Fibroblast of lung (primary cell): ENCODE results near the gene FCRLB. TPM values are rescaled to one million over a fixed set of nuclear protein-coding genes. Genes with fewer than 3 reads are reported as not detected.
A peak's percentile ranks its signal among the peaks of the same experiment; 100 is the strongest.

Source experiments
- DNase-seq, 2 donors: peaks; one replicate each; pipeline versions ENCODE4 v3.0.0 to v3.0.0-alpha.2; 2010; ENCODE audit warnings: low read depth in 2 of 2
- H2AFZ ChIP-seq: 2 replicates; pipeline ENCODE4 v1.5.1; 2012; ENCODE audit warnings: low read length, control low read depth, inconsistent platforms
- H3K27ac ChIP-seq: 2 replicates; pipeline ENCODE4 v1.5.1; 2011; ENCODE audit warnings: low read length, control low read depth; ENCODE audit not compliant: insufficient read depth
- H3K27me3 ChIP-seq: 2 replicates; pipeline ENCODE4 v1.5.1; 2011; ENCODE audit warnings: mild to moderate bottlenecking, low read length; ENCODE audit not compliant: control insufficient read depth, insufficient read depth
- H3K36me3 ChIP-seq: 2 replicates; pipeline ENCODE4 v1.5.1; 2011; ENCODE audit warnings: low read length; ENCODE audit not compliant: control insufficient read depth, insufficient read depth
- H3K4me1 ChIP-seq: 2 replicates; pipeline ENCODE4 v1.5.1; 2011; ENCODE audit warnings: low read length; ENCODE audit not compliant: control insufficient read depth, insufficient read depth; ENCODE audit errors: extremely low read depth
- H3K4me2 ChIP-seq: 2 replicates; pipeline ENCODE4 v1.5.1; 2011; ENCODE audit warnings: low read length, control low read depth; ENCODE audit not compliant: insufficient read depth; ENCODE audit errors: extremely low read depth
- H3K4me3 ChIP-seq, 4 experiments: fragments of 200-600 bp in 1 of 4; sonication (generic) in 1 of 4; replicated peaks in 1 of 4; 2 replicates each; pipeline ENCODE4 v1.5.1; 2011 to 2016; ENCODE audit warnings: low read length in 4 of 4, low read depth in 3 of 4, mild to moderate bottlenecking in 3 of 4, control low read depth in 2 of 4, inconsistent platforms in 1 of 4, mixed read lengths in 1 of 4; ENCODE audit not compliant: insufficient read depth in 1 of 4; ENCODE audit errors: control extremely low read depth in 1 of 4
- H3K79me2 ChIP-seq: 2 replicates; pipeline ENCODE4 v1.5.1; 2012; ENCODE audit warnings: mild to moderate bottlenecking, low read length, inconsistent platforms; ENCODE audit not compliant: control insufficient read depth, insufficient read depth
- H3K9ac ChIP-seq: 2 replicates; pipeline ENCODE4 v1.5.1; 2011; ENCODE audit warnings: mild to moderate bottlenecking, low read length, control low read depth; ENCODE audit not compliant: insufficient read depth
- H3K9me3 ChIP-seq: 2 replicates; pipeline ENCODE4 v1.5.1; 2012; ENCODE audit warnings: low read depth, low read length; ENCODE audit not compliant: control insufficient read depth, insufficient read depth
- H4K20me1 ChIP-seq: 2 replicates; pipeline ENCODE4 v1.5.1; 2011; ENCODE audit warnings: low read length; ENCODE audit not compliant: control insufficient read depth, insufficient read depth; ENCODE audit errors: extremely low read depth
- CTCF ChIP-seq, 2 donors: IDR thresholded peaks in 1 of 2; conservative IDR thresholded peaks in 1 of 2; 1 replicate in 1 of 2; 2 replicates in 1 of 2; pipeline ENCODE4 v1.5.1; 2011 to 2012; ENCODE audit warnings: low read length in 2 of 2, control low read depth in 1 of 2, inconsistent platforms in 1 of 2, low read depth in 1 of 2, mild to moderate bottlenecking in 1 of 2
- EZH2 ChIP-seq: IDR thresholded peaks from 2 replicates; pipeline ENCODE4 v1.5.1; 2012; ENCODE audit warnings: low read length, control low read depth, mild to moderate bottlenecking; ENCODE audit errors: missing control alignments
- polyA plus RNA-seq, 2 donors: library from polyadenylated mRNA; depleted of rRNA in 1 of 2; stranded (reverse) in 1 of 2; unstranded in 1 of 2; fragments of >200 nt; gene quantifications; 2 replicates each; pipeline ENCODE4 v1.2.1, GENCODE V29; 2011 to 2012; ENCODE audit warnings: missing spikeins in 1 of 2
- total RNA-seq: library from RNA; depleted of rRNA; stranded (reverse); fragments of >200 nt; gene quantifications from 2 replicates; pipeline ENCODE4 v1.2.1, GENCODE V29; 2014

FCRLB gene
- total and polyA plus RNA-seq, 2 donors (not counting 1 experiment from before 2014, with no cell fraction given): 0.45 to 1.2 TPM

GRCh38 chr1:161731981-161732718, 10.8 kb downstream of the FCRLB start:
- Histone ChIP-seq H2AFZ (no peak overlapping the region), H3K4me3 (no peak overlapping the region), H3K36me3 (no peaks in the 10 kb centered on the region), H3K9me3 (no peaks in the 10 kb centered on the region), H3K79me2 (no peaks in the 10 kb centered on the region), H3K27ac (no peak overlapping the region), H3K27me3 (no peaks in the 10 kb centered on the region), H3K4me2 (no peak overlapping the region), H3K9ac (no peak overlapping the region), H3K4me1 (peaks cover 5% of the 10 kb centered on the region), H4K20me1 (no peaks in the 10 kb centered on the region)
- DNase-seq: no peak
- TF ChIP-seq EZH2 (no peak), CTCF (conservative IDR thresholded peaks at IDR 0.05 in 1 of 2, IDR thresholded peaks at IDR 0.05 in 1 of 2; ENCODE audit: low read depth in 1 of 2, low read length in 2 of 2) (no peak)

- Histone ChIP-seq H3K4me2 (peak overlapping the region; percentile 37), H3K4me1 (peaks cover 5% of the 10 kb centered on the region), H3K4me3 (no peak overlapping the region), H3K9ac (no peak overlapping the region), H2AFZ (no peak overlapping the region), H3K27ac (peak overlapping the region; percentile 25), H3K27me3 (no peaks in the 10 kb centered on the region), H3K36me3 (no peaks in the 10 kb centered on the region), H4K20me1 (no peaks in the 10 kb centered on the region), H3K9me3 (no peaks in the 10 kb centered on the region), H3K79me2 (no peaks in the 10 kb centered on the region)
- DNase-seq: peak; percentile 81 to 89
- no peak for TF ChIP-seq CTCF (conservative IDR thresholded peaks at IDR 0.05 in 1 of 2, IDR thresholded peaks at IDR 0.05 in 1 of 2; ENCODE audit: low read depth in 1 of 2, low read length in 2 of 2)
- TF ChIP-seq EZH2: no peak
Observed at GRCh38 chr1:161733526-161733925, 12.2 kb downstream of the FCRLB start.

DNA sequence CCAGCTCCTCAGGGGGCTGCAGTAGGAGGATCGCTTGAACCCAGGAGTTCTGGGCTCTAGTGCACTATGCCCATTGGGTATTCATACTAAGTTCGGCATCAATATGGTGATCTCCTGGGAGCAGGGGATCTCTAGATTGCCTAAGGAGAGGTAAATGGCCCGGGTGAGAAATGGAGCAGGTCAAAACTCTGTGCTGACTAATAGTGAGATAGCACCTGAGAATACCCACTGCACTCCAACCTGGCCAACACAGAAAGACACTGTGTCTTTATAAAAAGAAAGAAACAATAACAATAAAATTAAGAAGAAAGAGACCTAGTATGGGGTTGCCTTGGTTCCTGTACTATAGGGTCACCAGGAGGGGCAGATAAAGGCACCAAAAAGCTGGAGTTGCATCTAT, 14.5 kb downstream of the FCRLB start:
- Histone ChIP-seq H3K9me3 (no peaks in the 10 kb centered on the region), H2AFZ (no peak overlapping the region), H3K4me1 (peaks cover 5% of the 10 kb centered on the region), H3K36me3 (no peaks in the 10 kb centered on the region), H4K20me1 (no peaks in the 10 kb centered on the region), H3K79me2 (no peaks in the 10 kb centered on the region), H3K27ac (no peak overlapping the region), H3K9ac (no peak overlapping the region), H3K4me2 (no peak overlapping the region), H3K4me3 (no peak overlapping the region), H3K27me3 (no peaks in the 10 kb centered on the region)
- DNase-seq: no peak
- TF ChIP-seq CTCF (conservative IDR thresholded peaks at IDR 0.05 in 1 of 2, IDR thresholded peaks at IDR 0.05 in 1 of 2; ENCODE audit: low read depth in 1 of 2, low read length in 2 of 2) (no peak), EZH2 (no peak)
